Body of pancreas (tissue), 4 donors: ENCODE measurements around the gene SLC24A3.

Experiments used
- CTCF ChIP-seq, 7 experiments: fragments of 450-650 bp in 4 of 7; fragments of 200-600 bp in 3 of 7; sonication (generic) in 3 of 7; IDR thresholded peaks; one replicate each; pipeline ENCODE4 v1.5.1; 2016 to 2019; ENCODE audit warnings: antibody characterized with exemption in 7 of 7
- POLR2A ChIP-seq, 3 donors: fragments of 450-650 bp; IDR thresholded peaks; one replicate each; pipeline ENCODE4 v1.6.1; 2016; ENCODE audit warnings: antibody characterized with exemption in 3 of 3, mild to moderate bottlenecking in 2 of 3

GRCh38 chr20:19313342-19314069 is 101.1 kb downstream of the SLC24A3 start:
- TF ChIP-seq POLR2A (IDR thresholded peaks at IDR 0.05) (no peak), CTCF (IDR thresholded peaks at IDR 0.05) (no peak)
